HG03095 (cell line): ENCODE results near the gene ZSWIM3.
"Not testable (repeated sequence)": the region's sequence is repeated elsewhere in the genome, so short reads cannot be mapped to it uniquely, and the experiment has no call there.

Source experiments
- ATAC-seq: cut with Tn5 transposase; IDR thresholded peaks from one replicate; pipeline ENCODE4 v1.9.1; 2021; ENCODE audit warnings: moderate library complexity; ENCODE audit not compliant: unreplicated experiment

Gene ZSWIM3

DNA sequence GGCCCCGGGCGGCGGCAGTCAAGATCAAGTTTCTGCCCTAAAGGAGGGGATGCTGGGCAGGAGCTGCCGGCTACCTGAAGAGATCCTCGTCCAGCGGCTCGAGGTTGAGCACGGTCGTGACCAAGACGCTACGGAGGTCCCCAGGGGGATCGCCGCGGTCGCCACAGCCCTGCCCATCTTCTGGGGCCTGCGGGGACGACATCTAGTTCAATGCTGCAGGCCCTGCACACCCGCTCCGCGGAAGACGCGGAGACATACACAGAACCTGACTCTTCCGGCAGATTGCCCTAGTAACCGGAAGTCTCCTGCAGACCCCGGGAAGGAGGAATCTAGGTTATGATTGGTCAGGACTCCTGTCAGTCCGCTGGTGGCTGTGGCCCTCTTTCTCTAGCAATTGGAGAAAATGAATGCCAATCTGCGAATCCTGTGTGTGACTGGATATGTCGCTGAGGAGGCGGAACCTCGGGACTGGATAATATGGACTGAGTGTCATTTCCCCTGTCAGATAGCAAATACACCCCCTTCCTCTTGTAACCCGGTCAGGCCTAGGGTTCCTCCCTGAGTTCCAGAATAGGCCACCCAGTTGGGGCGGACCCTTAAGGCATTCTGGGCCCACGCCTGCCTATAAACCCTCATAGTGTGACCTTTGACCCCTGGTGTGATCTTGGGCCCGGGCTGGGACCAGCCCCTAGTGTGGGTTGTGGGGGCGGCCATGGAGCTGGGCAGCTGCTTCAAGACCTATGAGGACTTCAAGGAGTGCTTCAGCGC lies at the start of gene ZSWIM3, which contains the start of gene ACOT8:
TSS of gene ZSWIM3 (plus strand) at position 501 of the 768 bp plus-strand sequence. CDS start at position 713, 212 bp downstream.
TSS of gene ACOT8 (minus strand) at position 279 of the 768 bp plus-strand sequence. CDS start at position 202, 77 bp downstream.
- peak; percentile 89 for ATAC-seq

DNA sequence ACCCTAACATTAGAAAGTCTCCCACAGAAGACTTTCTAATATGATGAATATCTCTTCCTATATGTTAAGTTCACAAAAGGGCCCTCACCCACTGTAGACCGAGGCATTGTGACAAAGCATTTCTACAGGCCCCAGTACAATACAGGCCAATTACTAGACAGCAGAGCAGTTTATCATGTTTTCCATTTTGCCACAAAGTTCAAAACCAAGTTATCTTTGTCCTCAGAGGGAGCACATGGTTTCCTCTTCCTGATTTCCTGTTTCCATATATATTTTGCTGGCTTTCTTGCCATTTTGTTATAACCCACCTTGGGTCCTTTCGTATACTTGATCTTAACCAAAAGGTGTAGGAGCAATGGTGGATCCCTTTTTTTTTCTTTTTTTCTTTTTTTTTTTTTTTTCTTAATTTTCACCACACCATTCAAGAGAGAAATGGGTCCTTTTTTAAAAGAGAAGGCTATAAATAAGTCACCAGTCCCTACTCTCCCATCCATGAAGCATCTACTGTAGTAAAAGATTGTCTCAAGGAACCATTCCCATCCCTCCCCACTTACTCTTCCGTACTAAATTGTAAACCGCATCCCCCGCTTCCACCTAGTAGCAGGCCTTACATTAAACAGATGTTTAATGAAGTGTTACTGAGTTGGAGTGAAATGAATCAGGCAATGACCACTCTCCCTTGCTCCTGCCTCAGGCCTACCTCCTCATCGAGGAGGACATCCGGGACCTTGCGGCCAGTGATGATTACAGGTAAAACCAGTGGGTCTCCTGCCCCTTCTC lies 47.0 kb upstream of the ZSWIM3 start:
- no peak for ATAC-seq

DNA sequence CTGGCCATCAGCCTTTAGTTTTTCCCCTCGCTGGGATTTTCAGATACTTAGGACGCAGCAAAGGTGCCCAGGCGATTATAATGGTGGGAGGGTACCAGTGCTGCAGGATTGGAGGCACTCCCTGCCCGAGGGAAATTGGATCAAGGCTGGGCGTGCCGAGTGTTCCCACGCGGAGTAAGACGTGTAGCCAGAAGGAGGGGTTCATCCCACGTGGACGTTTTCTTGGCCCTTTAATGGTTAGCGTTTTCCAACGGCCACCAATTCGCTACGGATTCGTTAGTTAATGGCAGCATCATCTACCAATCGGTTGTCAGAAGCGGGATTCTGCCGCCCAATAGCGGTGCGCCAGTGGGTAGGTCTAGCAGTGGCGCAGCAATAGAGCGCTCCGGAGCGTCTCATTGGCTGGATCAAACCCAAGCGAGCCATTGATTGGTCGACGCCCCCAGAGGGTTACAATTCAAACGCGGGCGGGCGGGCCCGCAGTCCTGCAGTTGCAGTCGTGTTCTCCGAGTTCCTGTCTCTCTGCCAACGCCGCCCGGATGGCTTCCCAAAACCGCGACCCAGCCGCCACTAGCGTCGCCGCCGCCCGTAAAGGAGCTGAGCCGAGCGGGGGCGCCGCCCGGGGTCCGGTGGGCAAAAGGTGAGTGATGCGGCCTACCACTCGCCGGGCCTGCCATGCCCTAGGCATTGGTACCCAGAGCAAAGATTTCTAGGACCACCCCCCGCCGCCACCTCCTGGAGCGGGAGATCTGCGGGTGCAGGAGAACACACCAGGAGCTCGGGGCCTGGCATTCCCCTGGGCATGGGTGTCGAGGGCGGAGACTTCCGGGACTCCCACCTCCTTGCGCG lies 45.0 kb upstream of the ZSWIM3 start, which contains the start of gene UBE2C:
TSS of gene UBE2C (plus strand) at position 488 of the 849 bp plus-strand sequence. CDS start at position 540, 52 bp downstream.
- peak; percentile 98 for ATAC-seq

DNA sequence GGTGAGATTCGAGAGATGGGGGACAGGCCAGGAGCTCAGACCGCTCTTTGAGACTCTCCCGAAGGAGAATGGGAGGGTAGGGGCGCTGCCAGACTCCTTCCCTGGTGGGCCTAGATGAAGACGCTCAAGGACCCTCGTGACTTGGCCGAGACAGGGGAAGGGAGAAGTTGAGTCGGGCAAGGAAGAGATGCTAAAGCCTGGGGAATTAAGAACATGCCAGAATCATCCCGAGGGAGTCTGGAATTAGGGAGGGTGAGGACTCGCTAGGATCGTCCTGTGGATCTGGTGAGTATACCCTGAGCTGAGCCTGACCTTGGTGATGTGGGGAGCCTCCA lies 44.4 kb upstream of the ZSWIM3 start:
- ATAC-seq: no peak

DNA sequence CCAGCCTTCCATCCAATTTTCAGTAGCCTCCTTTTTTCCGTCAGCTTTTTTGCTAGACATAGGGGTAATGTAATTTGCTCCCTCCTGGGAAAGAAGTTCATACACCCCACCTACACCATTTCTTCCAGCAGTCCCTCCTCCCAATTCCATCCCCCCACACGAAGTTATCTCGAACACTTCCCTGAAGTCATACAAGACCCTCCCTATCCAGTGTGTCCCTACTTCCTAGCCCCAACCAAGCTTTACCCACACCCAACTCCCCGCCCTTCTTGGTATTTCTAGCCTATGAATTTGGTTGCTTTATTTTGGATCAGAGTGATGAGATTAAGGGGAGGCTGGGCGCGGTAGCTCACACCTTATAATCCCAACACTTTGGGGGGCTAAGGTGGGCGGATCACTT lies 43.9 kb upstream of the ZSWIM3 start:
- ATAC-seq: no peak

DNA sequence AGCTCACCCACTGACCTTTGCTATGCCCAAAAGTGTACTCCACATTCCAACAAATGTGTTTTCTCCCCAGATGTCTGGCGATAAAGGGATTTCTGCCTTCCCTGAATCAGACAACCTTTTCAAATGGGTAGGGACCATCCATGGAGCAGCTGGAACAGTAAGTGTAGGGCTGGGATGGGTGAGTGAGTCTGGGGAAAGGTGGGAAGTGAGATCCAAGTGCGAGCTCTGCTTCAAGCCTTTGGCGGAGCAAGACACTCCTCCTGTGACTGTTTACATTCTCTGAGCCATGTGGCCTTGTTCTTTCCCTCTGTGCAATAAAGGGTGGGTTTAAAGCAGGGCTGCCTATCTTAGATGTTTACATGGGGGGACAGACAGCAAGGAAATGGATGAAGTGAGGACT lies 43.1 kb upstream of the ZSWIM3 start:
- no peak for ATAC-seq

DNA sequence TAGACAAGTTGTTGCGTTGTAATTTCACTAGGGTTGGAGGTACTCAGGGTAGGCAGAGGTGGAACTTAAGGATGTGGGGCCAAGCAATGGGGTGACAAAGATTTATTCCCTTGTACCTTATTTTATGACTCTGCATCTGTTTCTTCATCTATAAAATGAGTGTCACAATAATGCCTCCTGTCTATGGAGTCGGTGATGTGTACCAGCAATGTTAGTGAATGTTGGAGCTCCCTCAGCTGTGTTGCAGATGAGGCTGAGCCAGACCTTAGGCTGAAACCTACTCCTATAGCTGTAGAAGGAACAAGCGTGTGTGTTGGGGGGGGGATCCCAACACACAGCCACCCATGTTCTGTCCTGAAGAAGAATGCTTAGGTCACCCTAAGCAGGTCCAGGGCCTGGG lies 40.5 kb upstream of the ZSWIM3 start:
- ATAC-seq: no peak

DNA sequence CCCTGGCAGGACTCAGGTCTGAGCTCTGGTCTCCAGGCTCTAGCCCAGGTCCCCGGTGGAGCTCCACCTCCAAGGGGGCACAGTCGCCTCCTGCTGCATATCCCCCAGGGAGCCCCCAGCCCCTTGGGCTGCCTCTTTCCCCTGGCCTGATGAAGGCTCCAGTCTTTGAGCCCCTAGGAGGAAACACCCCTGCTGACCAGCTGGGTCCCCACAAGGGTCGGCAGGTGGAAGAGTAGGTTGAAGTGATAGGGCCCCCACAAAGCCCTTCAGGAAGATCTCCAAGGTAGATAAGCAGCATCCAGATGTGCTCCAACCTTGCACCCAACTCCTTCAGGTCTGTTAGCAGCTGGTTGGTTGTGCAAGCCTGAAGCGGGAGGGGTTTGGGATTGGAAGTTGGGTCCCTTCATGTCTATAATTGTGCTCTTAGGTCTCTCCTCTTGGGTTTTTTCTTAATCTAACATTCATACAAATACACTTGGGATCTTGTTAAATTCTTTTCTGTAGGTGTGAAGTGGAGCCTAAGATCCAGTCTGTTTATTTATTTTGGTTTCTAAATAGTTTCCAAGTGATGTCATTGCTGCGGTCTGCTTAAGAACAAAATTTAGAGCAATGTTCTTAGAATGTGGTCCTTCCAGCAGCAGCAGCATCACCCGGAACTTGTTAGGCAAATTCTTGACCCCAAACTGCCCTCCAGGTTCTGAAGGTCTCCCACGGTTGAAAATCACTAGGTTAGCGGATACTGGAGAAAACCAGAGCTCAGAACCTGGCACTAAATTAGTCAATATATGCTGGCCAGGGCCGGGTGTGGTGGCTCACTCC lies 39.8 kb upstream of the ZSWIM3 start:
- ATAC-seq: no peak

DNA sequence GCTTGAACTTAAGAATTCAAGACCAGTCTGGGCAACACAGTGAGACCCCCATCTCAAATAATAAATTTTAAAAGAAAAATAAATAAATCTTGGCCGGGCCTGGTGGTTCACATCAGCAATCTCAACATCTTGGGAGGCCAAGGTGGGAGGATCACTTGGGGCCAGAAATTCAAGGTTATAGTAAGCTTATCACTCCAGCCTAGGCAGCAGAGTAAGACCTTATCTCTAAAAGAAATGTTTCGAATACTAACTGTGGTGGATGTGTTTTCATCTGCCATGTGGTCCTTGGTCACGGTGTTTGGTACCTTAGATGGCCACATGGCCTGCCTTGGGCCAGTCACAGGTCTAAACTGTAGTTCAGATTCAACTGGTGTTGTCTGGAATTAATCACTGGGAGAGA lies 39.2 kb upstream of the ZSWIM3 start:
- ATAC-seq: no peak

DNA sequence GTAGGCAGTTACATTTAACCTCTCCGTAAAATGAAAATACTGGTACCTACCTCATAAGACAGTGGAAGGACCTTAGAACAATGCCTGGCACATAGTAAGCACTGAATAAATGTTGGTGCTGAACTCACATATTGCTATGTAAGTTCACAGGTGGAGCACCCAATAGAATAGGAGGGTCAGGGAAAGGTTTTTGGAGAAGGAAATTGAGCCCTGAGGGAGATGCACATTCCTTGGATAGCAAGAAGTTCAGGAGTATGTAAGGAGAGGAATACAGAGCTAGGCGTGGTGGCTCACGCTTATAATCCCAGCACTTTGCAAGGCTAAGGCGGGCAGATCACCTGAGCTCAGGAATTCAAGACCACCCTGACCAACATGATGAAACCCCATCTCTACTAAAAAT lies 37.9 kb upstream of the ZSWIM3 start:
- ATAC-seq: no peak

DNA sequence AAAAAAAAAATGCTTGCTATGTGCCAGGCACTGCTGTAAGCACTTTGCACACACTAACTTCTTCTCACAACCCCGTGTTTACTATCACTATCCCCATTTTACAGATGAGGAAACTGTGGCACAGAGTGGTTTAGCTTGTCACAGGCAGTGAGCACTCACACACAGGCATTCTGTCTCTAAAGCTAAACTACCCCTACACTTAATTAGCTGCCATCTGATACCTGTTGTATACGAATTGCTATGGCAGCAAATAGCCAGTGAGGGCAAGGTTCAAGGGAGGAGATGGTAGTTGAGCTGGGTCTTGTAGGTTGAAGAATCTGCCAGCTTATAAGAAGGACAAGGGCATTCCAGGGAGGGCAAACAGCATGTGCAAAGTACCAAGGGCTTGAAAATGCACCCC lies 35.5 kb upstream of the ZSWIM3 start:
- no peak for ATAC-seq

DNA sequence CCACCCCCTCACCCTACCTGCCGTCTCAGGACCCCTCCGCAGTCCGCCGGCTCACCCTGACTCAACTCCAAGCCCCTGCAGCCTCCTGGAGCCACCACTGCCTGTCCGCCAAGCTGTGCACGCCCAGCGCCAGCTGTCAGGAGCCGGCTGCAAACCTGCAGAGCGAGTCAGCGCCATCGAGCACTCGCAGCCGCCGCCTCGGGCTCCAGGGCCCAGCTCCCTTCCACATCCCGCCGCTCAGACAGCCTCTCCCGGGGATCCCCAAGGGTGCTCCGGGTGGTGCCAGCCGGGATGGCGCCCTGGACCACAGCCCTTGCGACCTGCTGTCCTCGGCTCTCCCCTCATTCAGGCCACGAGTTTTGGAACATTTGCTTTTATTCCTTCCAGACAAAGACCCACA lies 34.6 kb upstream of the ZSWIM3 start:
- ATAC-seq: no peak

DNA sequence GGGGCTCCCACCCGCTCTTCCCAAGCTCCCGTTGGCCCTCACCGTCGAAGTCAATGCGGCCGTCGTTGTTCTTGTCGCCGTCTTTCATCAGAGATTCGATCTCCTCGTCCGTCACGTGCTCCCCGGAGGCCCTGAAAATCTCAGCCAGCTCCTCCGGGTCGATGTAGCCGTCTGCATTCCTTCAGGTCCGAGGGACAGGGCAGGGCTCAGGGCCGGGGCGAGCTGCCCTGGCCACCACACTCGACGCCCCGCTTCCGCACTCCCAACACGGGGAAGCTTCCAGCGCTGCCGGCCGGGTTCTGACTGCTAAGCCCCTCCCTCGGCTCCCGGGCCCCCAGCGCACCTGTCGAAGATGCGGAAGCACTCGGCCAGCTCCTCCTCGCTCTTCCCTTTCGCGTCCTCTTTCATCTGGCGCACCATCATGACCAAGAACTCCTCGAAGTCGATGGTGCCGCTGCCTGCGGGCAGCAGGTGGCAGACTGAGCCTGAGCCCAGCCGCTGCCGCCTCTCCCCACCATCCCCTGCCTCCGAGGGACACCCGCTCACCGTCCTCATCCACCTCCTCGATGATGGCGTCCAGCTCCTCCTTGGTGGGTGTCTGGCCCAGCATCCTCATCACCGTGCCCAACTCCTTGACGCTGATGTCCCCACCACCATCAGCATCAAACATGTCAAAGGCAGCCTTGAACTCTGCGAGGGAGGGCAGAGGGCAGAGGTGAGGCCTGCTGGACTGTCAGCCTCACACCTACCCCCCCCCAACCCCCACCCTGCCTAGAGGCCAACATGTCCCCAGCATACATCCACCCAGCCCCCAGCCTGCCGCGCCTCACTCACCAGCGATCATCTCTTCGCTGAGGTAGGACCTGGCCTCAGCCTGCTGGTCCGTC lies 33.2 kb upstream of the ZSWIM3 start:
- ATAC-seq: no peak

DNA sequence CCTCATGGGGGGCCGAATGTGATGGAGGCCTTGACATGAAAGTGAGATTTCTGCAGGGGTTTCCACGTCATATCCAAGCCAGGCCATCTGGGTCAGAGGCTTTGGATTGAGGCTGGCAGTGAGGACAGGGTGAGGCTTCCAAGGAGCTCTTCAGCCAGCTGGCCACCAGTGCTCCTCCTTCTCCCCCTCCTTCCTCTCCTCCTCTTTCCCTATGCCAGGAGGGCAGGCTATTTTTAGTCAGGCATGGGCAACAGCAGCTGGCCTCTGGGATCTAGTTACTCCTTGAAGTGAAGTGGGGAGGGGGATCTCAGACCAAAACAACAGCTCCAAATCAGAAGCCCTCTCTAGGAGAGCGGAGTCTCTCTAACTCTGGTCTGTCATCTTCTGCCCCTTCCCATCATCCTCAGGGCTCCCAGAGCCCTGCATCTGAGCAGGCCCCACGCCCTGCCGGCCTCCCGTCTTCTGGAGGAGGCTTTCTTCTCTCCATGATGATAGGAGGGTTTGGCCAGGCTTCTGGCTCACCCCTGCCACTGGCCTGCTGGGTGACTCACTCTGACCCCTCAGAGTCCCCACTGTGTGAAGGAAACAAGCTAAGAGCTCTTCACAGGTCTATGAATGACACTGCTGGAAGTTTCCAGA lies 30.9 kb upstream of the ZSWIM3 start:
- ATAC-seq: no peak

DNA sequence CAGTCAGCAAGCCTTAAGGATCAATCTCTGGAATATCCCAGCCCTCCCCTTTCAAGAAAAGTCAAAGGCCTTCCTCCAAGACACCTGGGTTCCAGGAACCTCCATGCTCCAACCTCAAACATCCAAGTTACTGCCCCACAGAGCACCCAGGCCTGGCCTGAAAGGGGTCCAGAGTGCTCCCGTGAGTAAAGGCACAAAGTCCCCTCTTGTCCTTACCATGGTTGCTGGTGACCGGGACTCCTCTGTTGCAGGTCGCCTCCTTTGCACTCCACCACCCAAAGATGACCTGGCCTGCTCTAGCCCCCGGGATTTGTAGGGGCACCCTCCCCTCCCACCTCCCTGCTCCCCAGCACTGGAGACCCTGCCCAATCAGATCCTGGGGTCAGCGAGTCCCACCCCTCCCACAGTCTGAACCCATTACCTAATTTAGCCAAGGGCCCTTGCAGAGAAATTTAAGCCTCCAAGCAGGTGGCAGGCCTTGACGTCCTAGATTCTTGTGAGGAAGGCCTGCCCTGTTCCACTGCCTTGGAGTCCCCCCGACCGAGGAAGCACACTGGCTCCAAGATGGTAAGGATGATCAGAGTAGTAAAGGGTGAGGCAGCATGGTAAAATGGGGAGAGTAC lies 30.3 kb upstream of the ZSWIM3 start, which contains the start of gene TNNC2:
TSS of gene TNNC2 (minus strand) at position 283 of the 623 bp plus-strand sequence. CDS start at position 219, 64 bp downstream.
- ATAC-seq: no peak

DNA sequence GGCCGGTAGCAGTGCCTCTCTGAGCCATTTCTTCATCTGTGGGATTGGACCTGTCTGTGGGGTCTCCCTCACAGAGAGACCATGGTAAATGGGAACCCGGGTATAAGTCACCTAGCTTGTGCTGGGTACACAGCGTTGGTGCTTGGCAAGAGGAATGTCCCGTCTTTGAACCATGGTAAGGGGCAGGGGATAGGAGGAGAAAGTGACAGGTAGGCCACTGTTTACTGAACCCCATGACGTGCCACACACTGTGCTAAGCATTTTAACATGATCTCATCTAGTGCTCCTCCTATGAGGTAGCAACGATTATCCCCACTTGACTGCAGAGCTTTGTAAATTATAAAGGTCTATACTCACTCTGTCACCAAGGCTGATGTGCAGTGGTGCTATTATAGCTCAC lies 29.7 kb upstream of the ZSWIM3 start:
- ATAC-seq: no peak

DNA sequence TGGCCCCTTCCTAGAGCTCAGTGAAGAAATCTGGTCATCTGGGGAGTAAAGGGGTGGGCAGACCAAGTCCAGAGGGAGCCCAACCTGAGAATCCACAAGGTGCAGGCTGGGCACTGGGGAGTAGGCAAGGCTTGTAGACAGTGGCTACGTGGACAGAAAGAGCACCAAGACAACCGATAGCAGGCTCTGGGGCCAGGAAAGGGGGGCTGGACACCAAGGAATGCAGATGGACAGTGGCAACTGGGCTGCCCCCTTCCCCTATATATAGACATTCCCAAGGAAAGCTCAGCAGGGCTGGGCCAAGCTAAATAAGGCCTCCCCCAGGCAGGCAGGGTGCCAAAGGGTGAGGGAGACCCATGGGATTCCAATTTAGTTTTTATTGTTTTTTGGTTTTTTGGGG lies 28.8 kb upstream of the ZSWIM3 start:
- ATAC-seq: no peak

DNA sequence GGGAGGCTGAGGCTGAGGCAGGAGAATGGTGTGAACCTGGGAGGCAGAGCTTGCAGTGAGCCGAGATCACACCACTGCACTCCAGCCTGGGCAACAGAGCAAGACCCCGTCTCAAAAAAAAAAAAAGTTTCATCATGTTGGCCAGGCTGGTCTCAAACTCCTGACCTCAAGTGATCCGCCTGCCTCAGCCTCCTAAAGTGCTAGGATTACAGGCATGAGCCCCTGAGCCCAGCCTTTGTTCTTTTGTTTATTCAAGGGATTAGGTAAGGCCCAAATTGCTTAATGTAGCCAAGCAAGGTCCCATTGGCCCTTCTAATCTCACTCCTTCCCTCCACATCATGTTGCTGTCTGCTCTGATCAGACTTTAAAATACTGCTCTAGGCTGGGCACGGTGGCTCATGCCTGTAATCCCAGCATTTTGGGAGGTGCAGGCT lies 27.7 kb upstream of the ZSWIM3 start:
- ATAC-seq: not testable (repeated sequence)
